K562 (cell line): ENCODE data around the gene SLC17A8. TPM values are rescaled to one million over a fixed set of nuclear protein-coding genes. Genes with fewer than 3 reads are reported as not detected.

ENCODE experiments used
- ATAC-seq: fragments of 200-7000 bp; cut with Tn5 transposase; 3 replicates; pipeline ENCODE4 v1.9.1; 2020; ENCODE audit warnings: moderate library complexity
- BruUV-seq: library from RNA; stranded (reverse); fragments of 400-500 nt; replicated peaks from 2 replicates; lab custom pipeline; 2021; lab: Mats Ljungman, UMichigan
- CTCF ChIA-PET: fragments of 300-600 bp; formaldehyde crosslinking; extraction: SDS; loops from one replicate; lab custom pipeline; 2021; ENCODE audit warnings: low intra/inter-chr PET ratio; lab: Yijun Ruan, JAX
- POLR2A ChIA-PET: fragments of 300-600, 350-650 bp; sonication (Branson Sonifier 250); formaldehyde crosslinking; extraction: SDS; loops from one replicate; lab custom pipeline; 2021; ENCODE audit warnings: antibody characterized with exemption, inconsistent platforms; lab: Yijun Ruan, JAX
- DNase-seq, 4 experiments: peaks; one replicate each; pipeline versions ENCODE4 v3.0.0 to v3.0.0-alpha.2; 2011 to 2018; ENCODE audit warnings: low spot score in 3 of 4, mixed read lengths in 3 of 4; ENCODE audit errors: extremely low read depth in 1 of 4
- FAIRE-seq: peaks from 2 replicates; lab custom pipeline; 2011; peaks lifted over from hg19 to GRCh38; lab: Jason Lieb, UNC
- H2AFZ ChIP-seq: 2 replicates; pipeline ENCODE4 v1.6.0; 2011; ENCODE audit warnings: low read depth, low read length, control low read depth, inconsistent platforms
- H3K27ac ChIP-seq: fragments of 200-600 bp; 3 replicates; pipeline ENCODE4 v1.8.0; 2011; ENCODE audit warnings: low read depth, mild to moderate bottlenecking, control low read depth, inconsistent platforms, low read length, moderate library complexity, mixed read lengths; ENCODE audit errors: extremely low read depth
- H3K27me3 ChIP-seq, 2 experiments: fragments of 300-600 bp in 1 of 2; 2 replicates in 1 of 2; 3 replicates in 1 of 2; pipeline versions ENCODE4 v1.6.0 to v1.8.0; 2011; ENCODE audit warnings: inconsistent platforms in 2 of 2, low read length in 2 of 2, mild to moderate bottlenecking in 1 of 2, mixed read lengths in 1 of 2, moderate library complexity in 1 of 2; ENCODE audit not compliant: control insufficient read depth in 2 of 2, insufficient read depth in 2 of 2
- H3K36me3 ChIP-seq: fragments of 300-600 bp; 3 replicates; pipeline ENCODE4 v1.8.0; 2011; ENCODE audit warnings: mild to moderate bottlenecking, low read length, inconsistent platforms; ENCODE audit not compliant: control insufficient read depth, insufficient read depth
- H3K4me1 ChIP-seq, 2 experiments: fragments of 200-600 bp in 1 of 2; replicated peaks in 1 of 2; 2 replicates in 1 of 2; 3 replicates in 1 of 2; pipeline versions ENCODE4 v1.5.1 to v1.8.0; 2011; ENCODE audit warnings: inconsistent platforms in 2 of 2, low read length in 2 of 2, mild to moderate bottlenecking in 1 of 2, mixed read lengths in 1 of 2, moderate library complexity in 1 of 2; ENCODE audit not compliant: control insufficient read depth in 2 of 2, insufficient read depth in 2 of 2
- H3K4me2 ChIP-seq: 2 replicates; pipeline ENCODE4 v1.6.1; 2011; ENCODE audit warnings: low read length, control low read depth, inconsistent platforms, mixed read lengths; ENCODE audit not compliant: insufficient read depth
- H3K4me3 ChIP-seq: fragments of 200-600 bp; sonication (generic), shearing (Covaris generic); 2 replicates; pipeline ENCODE4 v1.5.1; 2016; ENCODE audit warnings: control low read depth, inconsistent platforms
- H3K79me2 ChIP-seq: fragments of 200-600 bp; 3 replicates; pipeline ENCODE4 v1.8.0; 2011; ENCODE audit warnings: low read length, inconsistent platforms; ENCODE audit not compliant: control insufficient read depth, insufficient read depth
- H3K9ac ChIP-seq, 2 experiments: 2 replicates each; pipeline versions ENCODE4 v1.6.0 to v1.6.1; 2011; ENCODE audit warnings: low read depth in 2 of 2, low read length in 2 of 2, control low read depth in 1 of 2, inconsistent platforms in 1 of 2, mild to moderate bottlenecking in 1 of 2, mixed read lengths in 1 of 2; ENCODE audit not compliant: insufficient read depth in 1 of 2
- H3K9me1 ChIP-seq: one replicate; pipeline ENCODE4 v1.6.0; 2011; ENCODE audit warnings: inconsistent platforms, mild to moderate bottlenecking, low read length, moderate library complexity; ENCODE audit not compliant: control insufficient read depth, insufficient read depth
- H3K9me3 ChIP-seq: replicated peaks from 2 replicates; pipeline ENCODE4 v1.5.1; 2011; ENCODE audit warnings: low read depth, low read length, inconsistent platforms; ENCODE audit not compliant: control insufficient read depth, insufficient read depth
- H4K20me1 ChIP-seq: replicated peaks from 2 replicates; pipeline ENCODE4 v1.6.1; 2011; ENCODE audit warnings: low read length, inconsistent platforms, mixed read lengths; ENCODE audit not compliant: control insufficient read depth, insufficient read depth
- ILF3 ChIP-seq: fragments of 450-650 bp; IDR thresholded peaks from 2 replicates; pipeline ENCODE4 v1.6.1; 2018; ENCODE audit warnings: antibody characterized with exemption, mild to moderate bottlenecking, moderate library complexity, borderline replicate concordance
- ILK ChIP-seq: fragments of 450-650 bp; IDR thresholded peaks from 2 replicates; pipeline ENCODE4 v1.6.1; 2016; ENCODE audit warnings: missing genetic modification characterization, low read depth, mild to moderate bottlenecking, missing compliant biosample characterization, moderate library complexity, borderline replicate concordance
- NFYB ChIP-seq: IDR thresholded peaks from 2 replicates; pipeline ENCODE4 v1.6.1; 2011; ENCODE audit warnings: mild to moderate bottlenecking, moderate library complexity; ENCODE audit not compliant: insufficient read length; ENCODE audit errors: extremely low read depth
- OTX1 ChIP-seq: fragments of 450-650 bp; formaldehyde crosslinking; IDR thresholded peaks from 2 replicates; pipeline ENCODE4 v1.4.0; 2022; ENCODE audit warnings: mild to moderate bottlenecking
- PHF8 ChIP-seq: fragments of 200-600 bp; sonication (generic); IDR thresholded peaks from 2 replicates; pipeline ENCODE4 v1.6.1; 2012; ENCODE audit warnings: mixed run types, mild to moderate bottlenecking, inconsistent platforms, low read length, moderate library complexity, borderline replicate concordance
- RNF2 ChIP-seq: sonication (generic); IDR thresholded peaks from 2 replicates; pipeline ENCODE4 v1.6.1; 2016
- SLC30A9 ChIP-seq: fragments of 250-450 bp; sonication (Bioruptor Pico); IDR thresholded peaks from 2 replicates; pipeline ENCODE4 v1.8.0; 2022; ENCODE audit warnings: mild to moderate bottlenecking, moderate library complexity
- SMAD2 ChIP-seq: fragments of 150-350 bp; IDR thresholded peaks from 2 replicates; pipeline ENCODE4 v1.6.1; 2014; ENCODE audit warnings: low read depth, mild to moderate bottlenecking, low read length
- TAF7 ChIP-seq: fragments of 450-650 bp; IDR thresholded peaks from 2 replicates; pipeline ENCODE4 v1.6.1; 2016; ENCODE audit warnings: missing genetic modification characterization, missing compliant biosample characterization
- TFAM ChIP-seq: fragments of 250-450 bp; sonication (Bioruptor Pico); conservative IDR thresholded peaks from 2 replicates; pipeline ENCODE4 v1.5.0; 2021; ENCODE audit warnings: mild to moderate bottlenecking, moderate library complexity
- ZEB2 ChIP-seq: fragments of 450-650 bp; IDR thresholded peaks from 2 replicates; pipeline ENCODE4 v1.6.1; 2016
- ZKSCAN8 ChIP-seq: fragments of 200-800 bp; sonication (Bioruptor generic); IDR thresholded peaks from 2 replicates; pipeline ENCODE4 v1.6.1; 2016; ENCODE audit warnings: missing genetic modification characterization, missing compliant biosample characterization
- ZNF431 ChIP-seq: sonication (generic); formaldehyde crosslinking; IDR thresholded peaks from 2 replicates; pipeline ENCODE4 v1.8.0; 2022; ENCODE audit warnings: mild to moderate bottlenecking, missing genetic modification reagents
- WGBS: fragments of 100-300 bp; shearing (Covaris generic); methylation state at CpG from one replicate; pipeline ENCODE4 v1.1.6; 2016; ENCODE audit warnings: low coverage, mixed read lengths; ENCODE audit not compliant: insufficient coverage; ENCODE audit errors: missing lambda C conversion rate; 5-methylcytosine and 5-hydroxymethylcytosine counted together
- in situ Hi-C: fragments of 300-500 bp; cut with MboI; formaldehyde crosslinking; loops from 4 replicates; pipeline ENCODE4 v1.15.0; 2018; ENCODE audit warnings: inconsistent platforms, mixed read lengths
- intact Hi-C: fragments of 100-400 bp; cut with micrococcal nuclease; formaldehyde crosslinking; loops from 2 replicates; pipeline ENCODE4 v1.14.2; 2022
- polyA plus RNA-seq, 8 experiments: library from polyadenylated mRNA; depleted of rRNA in 4 of 8; stranded (reverse) in 5 of 8; unstranded in 3 of 8; fragments of >200 nt; fragmentation: Nextera tagmentation in 2 of 8; fragmentation: Illumina TruSeq in 1 of 8; extraction: Ambion mirVana in 2 of 8; extraction: Trizol in 1 of 8; gene quantifications; 2 replicates each; pipeline versions ENCODE4 v1.2.1 to v1.2.3, GENCODE V29; 2011 to 2014; ENCODE audit warnings: inconsistent platforms in 1 of 8, missing spikeins in 1 of 8
- total RNA-seq, 7 experiments: library from RNA; depleted of rRNA in 6 of 7; stranded (reverse); fragments of >200 nt in 6 of 7; fragmentation: Illumina TruSeq in 2 of 7; extraction: Trizol in 2 of 7; gene quantifications; 2 replicates each; pipeline versions ENCODE4 v1.2.1 to v1.2.3, GENCODE V29; 2011 to 2021; ENCODE audit warnings: low replicate concordance in 1 of 7
- TF ChIP-seq, protein P1 (sequence below): fragments of 250-450 bp; sonication (Bioruptor Pico); IDR thresholded peaks from 2 replicates; pipeline ENCODE4 v1.4.0; 2020; ENCODE audit warnings: mild to moderate bottlenecking, moderate library complexity
- TF ChIP-seq, protein P2 (sequence below), 2 experiments: fragments of 250-450 bp in 1 of 2; fragments of 450-650 bp in 1 of 2; sonication (Bioruptor Pico) in 1 of 2; IDR thresholded peaks; 2 replicates each; pipeline versions ENCODE4 v1.6.1 to v1.8.0; 2016 to 2021; ENCODE audit warnings: mild to moderate bottlenecking in 2 of 2, moderate library complexity in 2 of 2, missing compliant biosample characterization in 1 of 2, missing genetic modification characterization in 1 of 2
- TF ChIP-seq, protein P3 (sequence below): fragments of 450-650 bp; IDR thresholded peaks from 2 replicates; pipeline ENCODE4 v1.6.1; 2018; ENCODE audit warnings: mild to moderate bottlenecking, low read depth; ENCODE audit not compliant: partially characterized antibody
- TF ChIP-seq, protein P4 (sequence below): fragments of 250-450 bp; sonication (Bioruptor Pico); IDR thresholded peaks from 2 replicates; pipeline ENCODE4 v1.5.0; 2021

Gene SLC17A8
- total and polyA plus RNA-seq, 9 of the 15 experiments (the other 6 are each of a cell fraction or from before 2014, with no cell fraction given): 0.03 TPM; not detected in 8

DNA sequence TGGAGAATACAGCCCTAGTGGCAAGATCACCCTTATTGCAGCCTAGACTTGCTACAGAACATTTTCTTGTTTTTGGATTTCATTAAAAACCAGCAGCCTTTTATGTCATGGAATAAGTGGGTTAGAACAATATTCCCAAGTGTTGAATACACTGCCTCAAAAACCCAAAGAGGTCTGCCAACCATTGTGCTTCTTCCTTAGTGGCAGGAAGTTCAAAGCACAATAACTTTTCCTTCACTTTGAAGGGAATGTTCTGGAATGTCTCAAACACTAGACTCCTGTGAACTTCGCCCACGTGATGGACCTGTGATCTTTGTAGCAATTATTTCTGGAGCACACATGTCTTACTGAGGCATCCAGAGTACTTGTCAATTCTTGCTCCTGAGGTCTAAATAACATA, 8.5 kb downstream of the SLC17A8 start:
- no peak for DNase-seq
- no peak for FAIRE-seq
- no peak for TF ChIP-seq TFAM (CRISPR knock-in tag)
- no peak for TF ChIP-seq ZNF431 (CRISPR knock-in tag)
- TF ChIP-seq PHF8: no peak
- TF ChIP-seq ILF3: no peak
- TF ChIP-seq SLC30A9 (CRISPR knock-in tag): no peak
- no peak for TF ChIP-seq ILK
- TF ChIP-seq, protein P1, sequence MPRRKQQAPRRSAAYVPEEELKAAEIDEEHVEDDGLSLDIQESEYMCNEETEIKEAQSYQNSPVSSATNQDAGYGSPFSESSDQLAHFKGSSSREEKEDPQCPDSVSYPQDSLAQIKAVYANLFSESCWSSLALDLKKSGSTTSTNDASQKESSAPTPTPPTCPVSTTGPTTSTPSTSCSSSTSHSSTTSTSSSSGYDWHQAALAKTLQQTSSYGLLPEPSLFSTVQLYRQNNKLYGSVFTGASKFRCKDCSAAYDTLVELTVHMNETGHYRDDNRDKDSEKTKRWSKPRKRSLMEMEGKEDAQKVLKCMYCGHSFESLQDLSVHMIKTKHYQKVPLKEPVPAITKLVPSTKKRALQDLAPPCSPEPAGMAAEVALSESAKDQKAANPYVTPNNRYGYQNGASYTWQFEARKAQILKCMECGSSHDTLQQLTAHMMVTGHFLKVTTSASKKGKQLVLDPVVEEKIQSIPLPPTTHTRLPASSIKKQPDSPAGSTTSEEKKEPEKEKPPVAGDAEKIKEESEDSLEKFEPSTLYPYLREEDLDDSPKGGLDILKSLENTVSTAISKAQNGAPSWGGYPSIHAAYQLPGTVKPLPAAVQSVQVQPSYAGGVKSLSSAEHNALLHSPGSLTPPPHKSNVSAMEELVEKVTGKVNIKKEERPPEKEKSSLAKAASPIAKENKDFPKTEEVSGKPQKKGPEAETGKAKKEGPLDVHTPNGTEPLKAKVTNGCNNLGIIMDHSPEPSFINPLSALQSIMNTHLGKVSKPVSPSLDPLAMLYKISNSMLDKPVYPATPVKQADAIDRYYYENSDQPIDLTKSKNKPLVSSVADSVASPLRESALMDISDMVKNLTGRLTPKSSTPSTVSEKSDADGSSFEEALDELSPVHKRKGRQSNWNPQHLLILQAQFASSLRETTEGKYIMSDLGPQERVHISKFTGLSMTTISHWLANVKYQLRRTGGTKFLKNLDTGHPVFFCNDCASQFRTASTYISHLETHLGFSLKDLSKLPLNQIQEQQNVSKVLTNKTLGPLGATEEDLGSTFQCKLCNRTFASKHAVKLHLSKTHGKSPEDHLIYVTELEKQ (CRISPR knock-in tag): no peak
- no peak for TF ChIP-seq ZKSCAN8
- no peak for TF ChIP-seq ZEB2
- TF ChIP-seq, protein P2, sequence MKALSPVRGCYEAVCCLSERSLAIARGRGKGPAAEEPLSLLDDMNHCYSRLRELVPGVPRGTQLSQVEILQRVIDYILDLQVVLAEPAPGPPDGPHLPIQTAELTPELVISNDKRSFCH (CRISPR knock-in tag; IDR thresholded peaks at IDR 0.05): no peak
- TF ChIP-seq, protein P2 (tag; IDR thresholded peaks at IDR 0.05): no peak
- no peak for TF ChIP-seq RNF2
- no peak for TF ChIP-seq OTX1
- TF ChIP-seq SMAD2: no peak
- TF ChIP-seq NFYB: no peak
- no peak for TF ChIP-seq TAF7 (tag)
- TF ChIP-seq, protein P3, sequence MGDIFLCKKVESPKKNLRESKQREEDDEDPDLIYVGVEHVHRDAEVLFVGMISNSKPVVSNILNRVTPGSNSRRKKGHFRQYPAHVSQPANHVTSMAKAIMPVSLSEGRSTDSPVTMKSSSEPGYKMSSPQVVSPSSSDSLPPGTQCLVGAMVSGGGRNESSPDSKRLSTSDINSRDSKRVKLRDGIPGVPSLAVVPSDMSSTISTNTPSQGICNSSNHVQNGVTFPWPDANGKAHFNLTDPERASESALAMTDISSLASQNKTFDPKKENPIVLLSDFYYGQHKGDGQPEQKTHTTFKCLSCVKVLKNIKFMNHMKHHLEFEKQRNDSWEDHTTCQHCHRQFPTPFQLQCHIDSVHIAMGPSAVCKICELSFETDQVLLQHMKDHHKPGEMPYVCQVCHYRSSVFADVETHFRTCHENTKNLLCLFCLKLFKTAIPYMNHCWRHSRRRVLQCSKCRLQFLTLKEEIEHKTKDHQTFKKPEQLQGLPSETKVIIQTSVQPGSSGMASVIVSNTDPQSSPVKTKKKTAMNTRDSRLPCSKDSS: no peak
- TF ChIP-seq, protein P4, sequence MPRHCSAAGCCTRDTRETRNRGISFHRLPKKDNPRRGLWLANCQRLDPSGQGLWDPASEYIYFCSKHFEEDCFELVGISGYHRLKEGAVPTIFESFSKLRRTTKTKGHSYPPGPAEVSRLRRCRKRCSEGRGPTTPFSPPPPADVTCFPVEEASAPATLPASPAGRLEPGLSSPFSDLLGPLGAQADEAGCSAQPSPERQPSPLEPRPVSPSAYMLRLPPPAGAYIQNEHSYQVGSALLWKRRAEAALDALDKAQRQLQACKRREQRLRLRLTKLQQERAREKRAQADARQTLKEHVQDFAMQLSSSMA (CRISPR knock-in tag): no peak

More for the DNA sequence above, 8.5 kb downstream of the SLC17A8 start:
- Histone ChIP-seq H3K9me1 (no peaks in the 10 kb centered on the region), H2AFZ (no peak overlapping the region), H3K4me3 (no peak overlapping the region), H3K27me3 (peaks cover 0 to 7% of the 10 kb centered on the region in 2 experiments; a peak in 2 of 5 replicates), H4K20me1 (no peaks in the 10 kb centered on the region), H3K79me2 (no peaks in the 10 kb centered on the region), H3K4me1 (no peaks in the 10 kb centered on the region), H3K36me3 (no peaks in the 10 kb centered on the region), H3K9me3 (no peaks in the 10 kb centered on the region), H3K27ac (no peak overlapping the region), H3K4me2 (no peak overlapping the region), H3K9ac (no peak overlapping the region)
- BruUV-seq: no TSS peak
- in situ Hi-C loops: no loop called here
- ATAC-seq: no peak
- POLR2A ChIA-PET: no interaction called here
- 0% methylated on average over 2 of the region's 2 CpGs for WGBS
- intact Hi-C loops: no loop called here
- CTCF ChIA-PET: no interaction called here
